Neural crest cell (in vitro differentiated cells): ENCODE measurements around the gene MSMB. TPM values are rescaled to one million over a fixed set of nuclear protein-coding genes. Genes with fewer than 3 reads are reported as not detected.
"Not testable (repeated sequence)": the region's sequence is repeated elsewhere in the genome, so short reads cannot be mapped to it uniquely, and the experiment has no call there.

Experiments used
- DNase-seq: peaks from one replicate; pipeline ENCODE4 v3.0.0; 2021; ENCODE audit warnings: low read depth, mixed read lengths, low spot score
- H3K27ac Mint-ChIP-seq: one replicate; pipeline ENCODE4 v1.8.0; 2021; ENCODE audit warnings: mild to moderate bottlenecking, mixed read lengths; ENCODE audit not compliant: unreplicated experiment
- H3K27me3 Mint-ChIP-seq: 2 replicates; pipeline ENCODE4 v1.8.0; 2021; ENCODE audit warnings: low read depth, mild to moderate bottlenecking, mixed read lengths
- H3K36me3 Mint-ChIP-seq: 2 replicates; pipeline ENCODE4 v1.8.0; 2021; ENCODE audit warnings: low read depth, mild to moderate bottlenecking, mixed read lengths
- H3K4me1 Mint-ChIP-seq: 2 replicates; pipeline ENCODE4 v1.8.0; 2021; ENCODE audit warnings: mixed read lengths
- H3K4me3 Mint-ChIP-seq: one replicate; pipeline ENCODE4 v1.8.0; 2021; ENCODE audit warnings: mild to moderate bottlenecking, mixed read lengths
- H3K9me3 Mint-ChIP-seq: 2 replicates; pipeline ENCODE4 v1.8.0; 2021; ENCODE audit warnings: mixed read lengths
- CTCF ChIP-seq: fragments of 200-600 bp; sonication (generic); conservative IDR thresholded peaks from 2 replicates; pipeline ENCODE4 v1.5.0; 2021; ENCODE audit warnings: antibody characterized with exemption, mild to moderate bottlenecking
- long read RNA-seq: library from polyadenylated mRNA; unstranded; transcript quantifications from one replicate; pipeline ENCODE4 v2.0.0, GENCODE V29; 2020
- total RNA-seq: library from RNA; stranded (reverse); gene quantifications from 2 replicates; pipeline ENCODE4 v1.2.1, GENCODE V29; 2021

Gene MSMB
- not detected in 2 replicates for total RNA-seq
- long read RNA-seq: 0 reads

- Mint-ChIP-seq H3K27ac (no peak within 1 kb of the TSS), H3K4me1 (no peaks in the 10 kb centered on the region), H3K9me3 (no peaks in the 10 kb centered on the region), H3K4me3 (no peak within 1 kb of the TSS), H3K27me3 (peaks cover 37% of the 10 kb centered on the region), H3K36me3 (no peaks in the 10 kb centered on the region)
- DNase-seq: no peak
- TF ChIP-seq CTCF: no peak
Measured at GRCh38 chr10:46046261-46046660, at the start of gene MSMB. Gene MSMB (minus strand): TSS chr10:46046269. CDS start chr10:46046237, 32 bp downstream.

GRCh38 chr10:46094931-46095750 is 49.1 kb upstream of the MSMB start:
- Mint-ChIP-seq H3K27me3 (peaks cover 3% of the 10 kb centered on the region), H3K4me1 (peaks cover 19% of the 10 kb centered on the region), H3K27ac (peak overlapping the region; percentile 79), H3K36me3 (no peaks in the 10 kb centered on the region), H3K4me3 (no peak overlapping the region), H3K9me3 (no peaks in the 10 kb centered on the region)
- TF ChIP-seq CTCF: no peak
- DNase-seq: no peak

- H3K36me3 Mint-ChIP-seq: no peaks in the 10 kb centered on the region
- TF ChIP-seq CTCF: no peak
- H3K27me3 Mint-ChIP-seq: peaks cover 3% of the 10 kb centered on the region
- no peak overlapping the region for H3K27ac Mint-ChIP-seq
- H3K4me1 Mint-ChIP-seq: peaks cover 19% of the 10 kb centered on the region
- no peaks in the 10 kb centered on the region for H3K9me3 Mint-ChIP-seq
- DNase-seq: no peak
- no peak overlapping the region for H3K4me3 Mint-ChIP-seq
Measured at GRCh38 chr10:46094197-46094500, 48.1 kb upstream of the MSMB start.

GRCh38 chr10:46093316-46094196 is 47.5 kb upstream of the MSMB start:
- H3K27ac Mint-ChIP-seq, H3K27me3 Mint-ChIP-seq, H3K36me3 Mint-ChIP-seq, DNase-seq, H3K4me3 Mint-ChIP-seq, H3K9me3 Mint-ChIP-seq: not testable (repeated sequence)
- H3K4me1 Mint-ChIP-seq: peaks cover 19% of the 10 kb centered on the region

- no peak overlapping the region for H3K4me3 Mint-ChIP-seq
- no peak overlapping the region for H3K27ac Mint-ChIP-seq
- TF ChIP-seq CTCF: no peak
- H3K27me3 Mint-ChIP-seq: no peaks in the 10 kb centered on the region
- no peak for DNase-seq
- no peaks in the 10 kb centered on the region for H3K9me3 Mint-ChIP-seq
- peaks cover 19% of the 10 kb centered on the region for H3K4me1 Mint-ChIP-seq
- no peaks in the 10 kb centered on the region for H3K36me3 Mint-ChIP-seq
Measured at GRCh38 chr10:46092524-46093081, 46.5 kb upstream of the MSMB start.
